HG02852 (cell line): ENCODE measurements around the gene ADCY3.

Experiments used
- ATAC-seq: cut with Tn5 transposase; IDR thresholded peaks from one replicate; pipeline ENCODE4 v1.9.1; 2021; ENCODE audit warnings: mild to moderate bottlenecking, moderate library complexity; ENCODE audit not compliant: unreplicated experiment

Gene ADCY3

DNA sequence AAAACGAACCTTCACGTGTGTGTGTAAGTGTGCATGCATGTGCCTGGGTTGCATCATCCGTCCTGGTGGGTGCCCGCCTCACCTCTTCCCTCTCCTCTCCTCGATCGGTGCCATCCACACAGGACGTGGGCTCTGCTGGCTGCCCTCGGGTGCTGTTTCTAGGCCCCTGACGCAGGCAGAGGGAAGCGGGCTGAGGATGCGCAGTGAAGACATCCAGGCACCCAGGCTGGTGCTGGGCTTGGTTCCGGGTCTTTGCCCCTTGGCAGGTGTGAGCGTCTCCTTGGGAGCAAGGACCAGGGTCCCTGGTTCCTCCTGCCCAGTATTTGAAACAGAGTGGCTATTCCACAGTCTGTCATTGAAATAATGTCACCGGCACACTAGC lies 6.2 kb upstream of the ADCY3 start:
- ATAC-seq: no peak

DNA sequence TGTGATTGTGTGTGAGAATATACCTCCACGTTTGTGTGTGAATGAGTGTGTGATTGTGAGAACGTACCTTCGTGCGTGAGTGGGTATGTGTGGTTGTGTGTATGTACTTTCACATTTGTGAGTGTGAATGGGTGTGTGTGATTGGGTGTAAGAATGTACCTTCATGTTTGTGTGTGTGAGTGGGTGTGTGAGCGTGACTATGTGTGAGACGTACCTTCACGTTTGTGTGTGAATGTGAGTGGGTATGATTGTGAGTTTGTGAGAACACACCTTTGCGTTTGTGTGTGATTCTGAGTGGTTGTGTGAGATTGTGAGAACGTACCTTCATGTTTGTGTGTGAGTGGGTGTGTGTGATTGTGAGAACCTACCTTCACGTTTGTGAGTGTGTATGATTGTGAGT lies 5.8 kb upstream of the ADCY3 start:
- no peak for ATAC-seq

DNA sequence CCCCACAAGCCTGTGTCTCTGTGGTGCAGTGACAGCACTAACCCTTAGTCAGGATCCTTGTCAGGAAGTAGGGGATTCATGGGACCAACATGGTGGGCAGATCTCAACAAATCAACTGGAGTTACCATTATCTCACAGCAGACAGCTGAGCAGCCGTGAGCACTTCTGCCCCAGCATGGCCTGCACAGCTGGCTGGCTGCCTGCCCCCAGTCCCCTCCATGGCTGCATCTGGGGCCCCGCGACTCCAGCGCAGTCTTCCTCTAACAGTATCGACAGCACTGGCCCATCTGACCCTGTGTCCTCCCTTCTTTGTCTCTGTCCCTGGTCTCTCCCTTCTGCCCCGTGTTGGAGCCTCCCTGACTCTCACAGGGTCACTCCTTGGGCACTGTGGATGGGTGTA lies 4.7 kb upstream of the ADCY3 start:
- no peak for ATAC-seq

DNA sequence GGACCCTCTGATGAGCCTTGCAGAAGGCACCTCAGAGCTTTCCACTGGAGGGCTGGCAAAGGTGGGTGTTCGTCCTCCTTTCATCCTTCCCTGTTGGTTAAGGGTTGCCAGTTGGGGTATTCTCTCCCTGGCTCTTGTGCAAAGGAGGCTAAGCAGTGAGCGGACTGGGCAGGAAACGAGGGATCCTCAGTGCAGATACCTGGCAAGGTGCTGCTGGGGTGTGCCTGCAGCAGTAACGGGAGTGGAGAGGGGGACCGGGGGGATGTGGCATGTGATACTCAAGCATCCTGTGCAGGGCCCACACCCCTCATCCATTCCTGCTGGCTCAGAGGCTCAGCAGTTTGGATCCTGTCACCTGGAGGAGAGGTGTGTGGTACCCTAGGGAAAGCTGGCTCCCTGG lies 4.2 kb upstream of the ADCY3 start:
- no peak for ATAC-seq

DNA sequence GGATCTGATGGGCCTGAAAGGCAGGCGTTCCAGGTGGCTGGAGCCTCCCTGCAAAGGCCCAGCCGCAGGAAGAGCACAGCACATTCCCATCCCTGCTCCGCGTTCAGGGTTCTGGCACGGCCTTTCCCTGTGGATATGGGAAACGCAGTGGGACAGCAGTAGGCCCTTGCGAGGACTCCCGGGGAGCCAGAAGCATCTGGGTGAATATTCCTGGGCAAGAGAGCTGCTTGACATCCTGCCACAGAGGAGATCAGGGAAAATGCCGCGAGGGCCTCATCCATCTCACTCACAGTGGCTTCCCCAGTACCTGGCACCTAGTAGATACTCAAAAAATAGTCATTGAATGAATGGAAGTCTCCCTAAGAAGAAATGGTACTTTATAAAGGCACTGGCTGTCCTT lies 3.1 kb upstream of the ADCY3 start:
- no peak for ATAC-seq

DNA sequence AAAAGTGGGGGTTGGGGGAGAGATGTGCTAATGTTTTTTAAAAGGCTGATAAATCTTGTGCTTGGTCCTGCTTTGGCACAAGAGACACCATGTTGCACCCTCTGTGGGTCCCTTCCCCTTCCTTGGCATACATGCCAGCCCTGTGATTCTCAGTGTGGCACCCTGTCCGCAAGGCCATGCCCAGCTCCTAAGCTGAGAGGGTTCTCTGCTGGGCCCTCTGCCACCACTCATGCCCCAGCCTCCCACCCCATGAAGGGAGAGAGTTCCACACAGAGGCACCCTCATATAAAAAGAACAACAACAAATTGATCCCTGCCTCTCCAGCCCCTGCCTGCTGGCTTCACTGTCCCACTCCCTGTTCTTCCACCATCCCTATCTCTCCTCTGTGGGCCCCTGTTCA lies 2.5 kb upstream of the ADCY3 start:
- ATAC-seq: no peak

DNA sequence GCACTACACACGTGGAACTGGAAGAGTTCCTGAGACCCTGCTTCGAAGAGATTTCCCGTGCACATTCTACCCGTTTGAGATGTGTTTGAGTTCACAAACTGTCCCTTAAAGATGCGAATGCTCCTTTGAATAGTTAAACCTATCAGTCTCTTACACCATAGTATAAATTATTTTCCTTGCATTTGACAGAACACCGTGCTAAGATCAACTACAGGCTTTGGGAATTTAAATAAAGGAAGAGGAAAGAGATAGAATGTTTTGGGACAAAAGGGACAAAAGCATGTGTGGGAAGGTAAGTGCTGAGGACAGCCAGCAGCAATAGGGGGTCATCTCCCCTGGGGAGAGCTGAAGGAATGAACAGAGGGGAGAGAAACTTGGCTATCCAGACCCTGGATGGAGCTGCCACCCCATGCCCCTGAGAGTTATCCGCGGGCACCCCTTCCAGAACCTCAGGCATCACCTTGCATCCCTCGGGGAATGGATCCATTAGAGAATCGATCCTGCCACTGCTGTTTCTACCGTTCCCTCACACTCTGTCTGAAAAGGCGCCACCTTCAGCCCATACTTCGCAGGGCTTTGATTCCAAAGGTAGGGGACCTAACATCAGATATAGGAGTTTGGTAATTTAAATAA lies 888 bp upstream of the ADCY3 start:
- ATAC-seq: no peak

DNA sequence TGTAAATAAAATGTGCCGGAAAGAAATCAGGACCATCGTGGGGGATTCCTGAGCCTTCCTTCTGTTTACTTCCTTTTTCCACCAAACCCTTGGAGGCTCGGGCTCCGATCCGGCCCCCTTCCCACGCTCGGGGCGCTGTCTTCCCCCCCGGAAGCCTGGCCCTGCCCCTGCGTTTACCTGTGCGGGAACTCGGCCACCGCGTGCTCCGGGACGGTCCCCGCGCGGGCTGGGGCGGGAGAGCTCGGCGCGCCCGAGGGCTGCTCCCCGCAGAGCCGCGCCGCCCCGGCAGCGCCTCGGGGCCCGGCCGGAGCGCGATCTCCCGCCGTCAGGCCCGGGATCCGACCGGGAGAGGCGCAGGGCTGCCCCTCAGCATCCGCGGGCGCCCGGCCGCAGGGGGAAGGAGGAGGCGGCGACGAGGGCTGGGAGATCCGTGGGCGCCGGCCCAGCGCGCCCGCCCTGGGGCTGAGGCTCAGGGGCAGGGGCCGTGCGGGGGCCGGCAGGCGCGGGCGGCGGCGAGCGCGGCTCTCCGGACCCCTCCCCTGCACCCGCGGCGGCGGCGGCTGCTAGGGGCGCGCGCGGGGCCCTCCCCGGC lies 435 bp downstream of the ADCY3 start:
- ATAC-seq: peak; percentile 23

DNA sequence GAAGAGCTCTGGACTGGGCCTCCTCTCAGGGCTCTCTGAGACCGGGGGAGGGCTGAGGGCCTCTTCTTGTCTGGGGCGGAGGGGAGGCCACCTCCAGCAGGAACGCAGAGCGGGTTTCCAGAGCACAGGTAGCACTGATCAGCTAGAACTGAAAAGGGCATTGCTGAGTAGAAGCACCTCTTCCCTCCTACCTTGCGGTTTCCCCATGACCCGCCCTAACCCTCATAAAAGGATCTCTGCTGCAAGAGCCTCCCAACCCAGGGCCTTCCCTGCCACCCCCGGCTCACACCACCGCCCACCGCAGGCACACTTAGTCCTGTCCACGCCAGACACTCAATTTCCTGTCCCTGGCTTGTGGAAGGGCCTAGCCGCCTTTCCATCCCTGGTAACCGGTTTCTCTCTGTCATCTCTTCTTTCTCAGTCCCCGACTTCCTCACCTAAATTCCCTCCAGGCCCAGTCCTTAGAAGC lies 966 bp downstream of the ADCY3 start:
- ATAC-seq: no peak

DNA sequence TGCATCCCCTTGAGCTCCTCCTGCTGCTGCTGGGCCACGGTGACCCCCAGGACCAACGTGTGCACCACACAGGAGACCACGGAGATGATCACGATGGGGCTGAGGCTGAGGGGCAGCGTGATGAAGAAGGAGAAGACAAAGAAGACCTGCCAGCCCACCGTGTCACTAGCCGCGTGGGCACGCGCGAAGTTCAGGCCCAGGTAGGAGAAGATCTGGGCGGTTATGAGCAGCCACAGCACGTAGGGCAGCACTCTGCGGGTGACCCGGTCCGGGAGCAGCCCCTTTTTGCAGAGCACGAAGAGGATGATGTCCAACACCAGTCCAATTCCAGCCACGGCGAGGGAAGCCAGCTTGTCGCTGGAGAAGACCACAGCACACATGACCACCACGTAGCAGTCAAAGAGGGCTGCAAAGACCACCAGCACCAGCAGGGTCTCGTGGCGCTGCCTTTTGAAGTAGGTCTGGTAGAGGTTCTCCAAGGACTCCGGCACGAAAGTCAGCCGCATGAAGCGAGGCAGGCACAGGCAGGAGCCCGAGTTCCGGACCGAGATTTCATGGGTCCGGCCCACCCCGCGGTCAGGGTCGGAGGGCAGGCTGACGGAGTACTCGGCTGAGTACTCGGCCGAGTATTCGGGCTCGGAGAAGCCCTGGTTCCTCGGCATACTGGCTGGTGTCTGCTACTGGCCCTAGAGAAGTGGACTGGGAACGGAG lies 1.6 kb downstream of the ADCY3 start:
- ATAC-seq: no peak

DNA sequence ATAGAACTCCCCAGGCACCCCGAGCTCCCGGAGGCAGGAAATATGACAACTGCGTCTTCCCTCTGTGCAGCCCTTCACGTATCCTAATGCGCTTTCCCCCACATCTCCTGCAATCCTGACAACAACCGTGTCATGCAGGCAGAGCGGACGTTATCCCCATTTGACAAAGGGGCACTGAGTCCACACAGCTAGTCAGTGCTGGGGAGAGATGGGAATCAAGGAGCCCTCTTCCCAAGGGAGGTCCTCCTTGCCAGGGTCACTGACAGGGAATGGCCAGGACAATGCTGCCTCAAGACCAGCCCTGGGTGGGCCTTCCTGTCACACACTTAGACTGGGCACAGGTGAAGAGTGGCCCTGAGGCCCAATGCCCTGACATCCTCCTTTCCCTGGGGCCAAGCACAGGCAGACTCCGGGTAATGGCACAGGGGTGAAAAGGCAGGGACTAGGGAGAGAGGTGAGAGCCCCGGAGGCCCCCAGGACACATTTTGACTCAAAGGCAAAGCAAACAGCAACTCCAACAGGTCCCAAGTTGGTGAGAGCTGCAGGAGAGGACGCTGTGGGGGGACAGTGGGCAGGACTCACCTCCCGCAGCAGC lies 2.2 kb downstream of the ADCY3 start:
- ATAC-seq: no peak

DNA sequence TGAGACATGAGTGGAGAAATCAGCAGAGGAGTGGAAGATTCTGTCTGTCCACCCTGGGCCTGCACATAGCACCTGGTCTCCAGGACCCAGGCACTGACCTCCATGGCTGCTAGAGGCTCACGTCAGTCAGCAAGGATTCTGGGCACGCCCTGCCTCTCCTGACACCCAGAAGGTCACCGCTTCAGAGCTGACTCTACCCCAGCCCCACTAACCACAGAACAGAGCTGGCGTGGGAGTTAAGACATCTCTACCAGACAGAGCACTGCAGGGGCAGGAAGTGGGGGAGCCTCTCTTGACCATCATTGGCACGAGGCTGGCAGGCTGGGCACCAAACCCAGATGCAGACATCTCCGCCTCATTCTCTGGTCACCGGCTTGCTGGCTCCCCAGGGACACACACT lies 3.0 kb downstream of the ADCY3 start:
- peak; percentile 37 for ATAC-seq

DNA sequence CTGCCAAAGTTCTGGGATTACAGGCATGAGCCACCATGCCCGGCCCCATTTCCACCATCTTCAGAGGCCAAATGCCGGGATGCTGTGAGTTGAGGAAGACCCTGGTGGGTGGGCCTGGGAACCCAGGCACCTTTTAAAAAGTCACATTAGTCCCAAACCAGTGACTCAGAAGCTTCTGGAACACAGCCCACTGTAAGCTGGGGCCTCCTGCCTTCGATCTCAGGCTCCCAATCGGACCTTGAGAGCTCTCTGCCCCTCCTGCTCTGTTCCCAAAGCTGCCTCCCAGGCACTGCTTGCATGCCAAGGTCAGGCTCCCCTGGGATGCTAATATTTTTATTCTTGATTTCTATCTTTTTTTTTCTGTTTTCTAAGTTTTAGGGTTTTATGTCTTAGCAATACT lies 4.2 kb downstream of the ADCY3 start:
- no peak for ATAC-seq

DNA sequence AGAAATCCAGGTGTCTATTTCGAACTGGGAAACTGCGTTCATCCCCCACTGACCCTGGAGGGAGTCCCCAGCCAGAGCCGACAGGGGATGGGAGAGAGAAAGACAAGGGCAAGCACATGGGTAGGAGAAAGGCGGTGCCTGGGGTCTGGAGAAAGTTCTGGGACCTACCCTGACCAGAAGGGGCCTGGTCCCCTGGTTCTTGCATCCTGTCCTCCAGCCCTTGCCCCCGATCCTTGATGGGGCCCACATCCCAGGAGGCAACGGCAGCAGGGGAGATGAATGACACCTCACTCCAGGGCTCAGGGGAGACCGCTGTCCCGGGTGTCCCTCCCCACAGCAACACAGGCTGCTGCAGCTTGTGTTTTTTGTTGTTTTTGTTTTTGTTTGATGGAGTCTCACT lies 4.9 kb downstream of the ADCY3 start:
- no peak for ATAC-seq

DNA sequence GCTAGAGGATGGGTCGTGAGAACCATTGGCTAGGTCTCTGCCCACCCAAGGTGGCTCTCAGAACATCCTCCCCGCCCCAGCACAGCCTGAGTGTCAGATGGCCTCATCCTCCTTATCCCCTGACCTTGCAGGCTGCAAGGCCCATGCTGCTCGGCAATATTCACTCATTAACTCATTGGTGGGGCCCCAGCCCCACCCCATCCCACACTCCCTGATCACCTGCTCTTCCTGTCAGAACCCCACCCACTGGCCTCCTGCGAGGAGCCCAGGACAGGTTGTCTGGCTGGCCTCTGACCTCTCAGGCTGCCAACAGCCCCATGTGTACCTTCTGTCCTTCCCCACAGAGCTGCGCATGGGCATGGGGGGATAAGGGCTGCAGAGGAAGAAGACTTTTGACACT lies 5.3 kb downstream of the ADCY3 start:
- ATAC-seq: no peak

DNA sequence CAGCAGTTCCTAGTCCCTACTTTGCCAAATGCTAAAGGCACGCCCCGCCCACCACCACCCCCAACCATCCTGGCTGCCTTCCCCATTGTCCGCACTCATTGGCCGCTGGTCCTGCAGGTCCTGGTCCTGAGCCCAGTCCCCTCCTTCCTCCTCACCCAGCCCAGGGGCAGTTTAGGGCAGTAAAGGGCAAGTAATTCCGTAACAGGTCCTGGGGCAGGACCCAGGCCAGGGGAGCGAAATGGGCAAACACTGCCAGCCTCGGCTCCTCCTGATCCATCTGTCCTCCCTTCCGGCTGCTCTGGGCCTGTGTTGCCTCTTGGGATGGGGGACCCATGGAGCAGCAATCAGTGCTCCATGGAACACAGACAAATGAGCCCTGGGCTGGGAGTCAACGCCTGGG lies 6.1 kb downstream of the ADCY3 start:
- no peak for ATAC-seq

DNA sequence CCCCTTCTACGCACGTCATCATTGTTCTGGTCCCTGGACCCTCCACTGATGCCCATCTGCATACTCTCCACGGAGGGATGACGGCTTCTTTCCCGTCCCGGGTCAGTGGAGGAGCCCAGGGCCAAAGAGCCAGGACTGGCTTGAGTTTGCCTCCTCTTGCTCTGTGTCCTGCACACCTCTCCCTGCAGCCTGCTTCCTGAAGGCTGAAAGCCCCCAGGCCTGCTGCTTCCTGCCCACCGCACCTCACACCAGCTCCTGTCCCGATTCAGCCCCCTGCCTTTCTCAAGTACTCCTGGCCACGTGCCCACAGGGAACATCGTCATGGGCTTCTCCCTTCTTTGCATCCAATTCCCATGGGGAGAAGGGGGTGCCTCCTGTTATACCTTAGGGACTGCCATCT lies 7.1 kb downstream of the ADCY3 start:
- ATAC-seq: no peak

DNA sequence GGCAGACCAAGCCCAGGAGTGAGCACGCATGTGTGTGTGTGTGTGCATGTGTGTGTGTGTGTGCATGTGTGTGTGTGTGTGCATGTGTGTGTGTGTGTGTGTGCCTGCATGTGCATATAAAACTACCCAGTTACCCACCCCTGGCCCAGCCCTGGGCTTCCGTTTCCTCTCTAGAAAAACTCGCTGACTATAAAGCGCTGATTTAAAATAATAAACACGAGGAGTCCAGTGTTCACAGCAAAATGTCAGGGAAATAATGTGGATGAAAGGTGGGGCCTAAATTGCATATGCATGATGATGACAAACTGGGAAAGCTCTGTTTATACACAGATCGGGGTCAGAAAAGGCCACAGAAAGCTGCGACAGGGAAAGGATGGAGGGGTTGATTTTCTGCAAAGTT lies 7.5 kb downstream of the ADCY3 start:
- ATAC-seq: no peak

DNA sequence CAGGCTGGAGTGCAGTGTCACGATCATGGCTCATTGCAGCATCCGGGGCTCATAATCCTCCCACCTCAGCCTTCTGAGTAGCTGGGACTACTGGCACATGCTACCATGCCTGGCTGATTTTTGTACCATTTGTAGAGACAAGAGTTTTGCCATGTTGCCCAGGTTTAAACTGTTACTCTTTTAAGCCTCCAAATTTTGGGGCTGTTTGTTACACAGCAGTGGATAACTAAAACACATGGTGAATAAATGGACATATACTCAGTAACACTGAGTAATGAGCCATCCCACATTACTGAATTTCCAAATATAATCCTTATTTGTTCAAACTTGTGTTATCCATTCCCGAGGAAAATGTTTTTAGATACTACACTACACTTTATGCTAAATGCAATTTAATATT lies 9.8 kb downstream of the ADCY3 start:
- no peak for ATAC-seq

DNA sequence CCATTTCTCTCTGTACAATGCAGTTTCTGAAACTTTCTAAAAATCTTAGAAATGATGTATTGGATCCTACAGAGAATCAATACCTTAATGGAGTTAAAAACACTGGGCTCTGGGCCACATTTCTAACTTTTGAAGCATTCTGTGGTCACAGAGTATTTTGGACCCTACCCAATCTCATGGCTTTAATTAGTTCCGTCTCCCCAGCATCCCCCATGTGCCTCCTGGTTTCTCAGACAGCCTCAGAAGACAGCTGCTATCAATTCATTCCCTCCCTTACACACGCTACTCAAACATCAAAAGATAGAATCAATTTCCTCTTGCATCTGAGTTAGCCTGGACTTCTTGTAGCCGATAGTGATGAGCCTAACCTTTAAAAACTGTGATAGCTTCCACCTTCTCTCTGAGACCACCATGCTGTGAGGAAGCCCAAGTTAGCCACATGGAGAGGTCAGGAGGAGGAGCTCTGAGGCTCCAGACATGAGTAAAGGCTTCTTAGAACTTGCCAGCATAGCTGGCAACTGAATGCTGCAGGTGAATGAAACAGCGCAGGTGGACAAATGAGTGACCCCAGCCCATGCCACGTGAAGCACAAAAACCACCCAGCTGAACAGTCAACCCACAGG lies 10.4 kb downstream of the ADCY3 start:
- ATAC-seq: no peak

DNA sequence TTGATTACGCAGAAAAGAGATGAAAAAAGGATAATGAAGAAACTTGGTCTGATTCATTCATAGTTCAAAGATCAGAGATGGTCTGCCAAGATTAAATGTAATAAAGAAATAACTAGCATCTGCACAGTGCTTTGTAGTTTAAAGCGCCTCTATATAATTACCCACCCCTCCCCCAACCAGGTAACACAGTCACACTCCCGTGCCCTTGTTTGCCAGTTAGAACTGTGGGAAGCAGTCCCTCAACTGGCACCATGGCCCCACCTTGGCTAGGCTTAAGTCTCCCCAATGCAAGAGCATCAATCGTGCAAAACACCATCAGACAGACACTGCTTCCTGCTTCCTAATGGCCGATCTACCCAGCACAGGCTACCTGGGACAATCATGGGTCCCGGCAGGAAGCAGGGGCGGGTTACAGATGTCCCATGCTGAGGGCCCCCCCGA lies 11.6 kb downstream of the ADCY3 start:
- ATAC-seq: no peak

DNA sequence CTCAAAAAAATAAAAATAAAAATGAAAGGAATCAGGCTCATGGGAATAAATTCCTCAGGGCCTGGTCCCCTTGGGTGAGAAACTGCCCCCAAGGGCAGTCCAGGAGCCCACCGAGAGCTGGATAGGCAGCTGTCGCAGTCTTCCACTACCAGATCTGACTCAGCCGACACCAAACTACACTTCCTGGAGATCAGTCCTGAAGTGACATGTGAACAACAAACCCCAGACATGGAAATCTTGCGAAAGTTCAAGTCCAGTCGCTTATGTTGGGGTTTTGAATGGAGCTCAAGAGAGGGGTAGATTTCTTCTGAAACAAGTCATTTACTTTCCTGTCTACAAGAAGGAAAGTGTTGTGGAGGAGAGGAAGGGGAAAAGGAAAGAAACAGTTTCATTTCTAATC lies 12.9 kb downstream of the ADCY3 start:
- ATAC-seq: no peak
